Osteocyte (in vitro differentiated cells): Measurements from ENCODE around the gene TMEM168. TPM values are rescaled to one million over a fixed set of nuclear protein-coding genes. Genes with fewer than 3 reads are reported as not detected.
"Not testable (repeated sequence)": the region's sequence is repeated elsewhere in the genome, so short reads cannot be mapped to it uniquely, and the experiment has no call there.

Experiments
- DNase-seq: peaks from one replicate; pipeline ENCODE4 v3.0.0; 2021; ENCODE audit warnings: mixed read lengths; ENCODE audit not compliant: unreplicated experiment; ENCODE audit errors: extremely low spot score
- H3K27ac Mint-ChIP-seq: one replicate; pipeline ENCODE4 v1.8.0; 2021; ENCODE audit warnings: mild to moderate bottlenecking, mixed read lengths; ENCODE audit not compliant: unreplicated experiment
- H3K27me3 Mint-ChIP-seq: one replicate; pipeline ENCODE4 v1.8.0; 2021; ENCODE audit warnings: mixed read lengths; ENCODE audit not compliant: unreplicated experiment
- H3K36me3 Mint-ChIP-seq: one replicate; pipeline ENCODE4 v1.8.0; 2021; ENCODE audit warnings: mixed read lengths; ENCODE audit not compliant: unreplicated experiment
- H3K4me1 Mint-ChIP-seq: one replicate; pipeline ENCODE4 v1.8.0; 2021; ENCODE audit warnings: mixed read lengths; ENCODE audit not compliant: unreplicated experiment
- H3K4me3 Mint-ChIP-seq: one replicate; pipeline ENCODE4 v1.8.0; 2021; ENCODE audit warnings: mild to moderate bottlenecking, moderate library complexity, mixed read lengths; ENCODE audit not compliant: unreplicated experiment
- H3K9me3 Mint-ChIP-seq: one replicate; pipeline ENCODE4 v1.8.0; 2021; ENCODE audit warnings: mixed read lengths; ENCODE audit not compliant: unreplicated experiment
- CTCF ChIP-seq: fragments of 200-600 bp; sonication (generic); IDR thresholded peaks from 2 replicates; pipeline ENCODE4 v1.5.0; 2021; ENCODE audit warnings: antibody characterized with exemption, mild to moderate bottlenecking, moderate library complexity
- long read RNA-seq: library from polyadenylated mRNA; unstranded; transcript quantifications from one replicate; pipeline ENCODE4 v2.0.0, GENCODE V29; 2021
- total RNA-seq: library from RNA; stranded (reverse); gene quantifications from 2 replicates; pipeline ENCODE4 v1.2.1, GENCODE V29; 2021

The TMEM168 gene
- 21.7 and 23.0 TPM in 2 replicates for total RNA-seq
- long read RNA-seq, full-length matches to known transcripts = 64 of 92 reads
- long read RNA-seq, partial matches to known transcripts = 3 of 92 reads
- long read RNA-seq, other reads (novel, unspliced or antisense) = 25 of 92 reads

GRCh38 chr7:112789817-112790585 lies at the start of gene TMEM168:
Gene TMEM168 (minus strand): TSS chr7:112790393. CDS start chr7:112784825, 5,568 bp downstream.
- Mint-ChIP-seq H3K4me3 (peak within 1 kb of the TSS; percentile 87), H3K9me3 (no peaks in the 10 kb centered on the region), H3K27ac (peak within 1 kb of the TSS; percentile 93), H3K36me3 (peaks cover 3% of the 10 kb centered on the region), H3K27me3 (no peaks in the 10 kb centered on the region), H3K4me1 (peaks cover 19% of the 10 kb centered on the region)
- no peak for TF ChIP-seq CTCF
- peak; percentile 91 for DNase-seq

GRCh38 chr7:112835928-112836327 lies 45.7 kb upstream of the TMEM168 start:
- not testable (repeated sequence) for H3K27ac Mint-ChIP-seq, H3K27me3 Mint-ChIP-seq, H3K4me3 Mint-ChIP-seq, DNase-seq, H3K4me1 Mint-ChIP-seq
- H3K36me3 Mint-ChIP-seq = peaks cover 13% of the 10 kb centered on the region
- H3K9me3 Mint-ChIP-seq = peaks cover 13% of the 10 kb centered on the region

GRCh38 chr7:112833082-112833481 lies 42.9 kb upstream of the TMEM168 start:
- Mint-ChIP-seq H3K36me3 (peaks cover 38% of the 10 kb centered on the region), H3K27ac (no peak overlapping the region), H3K9me3 (peaks cover 35% of the 10 kb centered on the region)

GRCh38 chr7:112830769-112831168 lies 40.6 kb upstream of the TMEM168 start:
- Mint-ChIP-seq H3K27me3 (no peaks in the 10 kb centered on the region), H3K4me1 (no peaks in the 10 kb centered on the region), H3K27ac (no peak overlapping the region), H3K9me3 (peaks cover 37% of the 10 kb centered on the region), H3K36me3 (peaks cover 41% of the 10 kb centered on the region), H3K4me3 (no peak overlapping the region)
- DNase-seq = no peak
- TF ChIP-seq CTCF = no peak

More at GRCh38 chr7:112833082-112833481, 42.9 kb upstream of the TMEM168 start:
- TF ChIP-seq CTCF = no peak
- DNase-seq = no peak
- Mint-ChIP-seq H3K4me3 (no peak overlapping the region), H3K27me3 (no peaks in the 10 kb centered on the region), H3K4me1 (no peaks in the 10 kb centered on the region)

GRCh38 chr7:112828696-112829095 lies 38.5 kb upstream of the TMEM168 start:
- Mint-ChIP-seq H3K36me3 (peaks cover 53% of the 10 kb centered on the region), H3K4me1 (no peaks in the 10 kb centered on the region), H3K27ac (no peak overlapping the region), H3K4me3 (no peak overlapping the region), H3K9me3 (peaks cover 37% of the 10 kb centered on the region), H3K27me3 (no peaks in the 10 kb centered on the region)
- DNase-seq = no peak
- no peak for TF ChIP-seq CTCF
